Measurements from ENCODE around the gene GPR137.

- TF ChIP-seq CTCF (IDR thresholded peaks at IDR 0.05) (no peak), ZFX (IDR thresholded peaks at IDR 0.05; ENCODE audit: borderline replicate concordance) (no peak)
Measured at GRCh38 chr11:64264371-64264852, 21.2 kb upstream of the GPR137 start.
